SK-N-MC (cell line): ENCODE data around the gene WIF1.

ENCODE experiments used
- EZH2 ChIP-seq: fragments of 200-600 bp; sonication (generic); IDR thresholded peaks from one replicate; pipeline ENCODE4 v1.6.1; 2017; ENCODE audit warnings: antibody characterized with exemption
- POLR2AphosphoS5 ChIP-seq: IDR thresholded peaks from 2 replicates; pipeline ENCODE4 v1.6.1; 2012; ENCODE audit warnings: mild to moderate bottlenecking, low read depth, low read length, borderline replicate concordance

GRCh38 chr12:65113621-65114035, 7.5 kb downstream of the WIF1 start:
- TF ChIP-seq POLR2AphosphoS5 (no peak), EZH2 (no peak)
